WTC11 (cell line): ENCODE data around the gene NAT16. TPM values are rescaled to one million over a fixed set of nuclear protein-coding genes. Genes with fewer than 3 reads are reported as not detected.

ENCODE experiments used
- ATAC-seq: fragments of 200-7000 bp; cut with Tn5 transposase; 2 replicates; pipeline ENCODE4 v1.10.0; 2021; ENCODE audit warnings: mild to moderate bottlenecking, moderate library complexity
- CTCF ChIA-PET: fragments of 300-600 bp; sonication (Branson Sonifier 250); formaldehyde crosslinking; loops from one replicate; lab custom pipeline; 2021; ENCODE audit warnings: antibody characterized with exemption; lab: Charles Lee
- POLR2A ChIA-PET: fragments of 350-600 bp; sonication (Branson Sonifier 250); formaldehyde crosslinking; loops from one replicate; lab custom pipeline; 2021; ENCODE audit warnings: antibody characterized with exemption; lab: Charles Lee
- DNase-seq: peaks from one replicate; pipeline ENCODE4 v3.0.0; 2021; ENCODE audit warnings: low spot score
- H3K27ac Mint-ChIP-seq: 2 replicates; pipeline ENCODE4 v1.8.0; 2021; ENCODE audit warnings: mixed read lengths
- H3K27me3 Mint-ChIP-seq: 2 replicates; pipeline ENCODE4 v1.8.0; 2021; ENCODE audit warnings: low read depth, mild to moderate bottlenecking, moderate library complexity, mixed read lengths
- H3K36me3 Mint-ChIP-seq: 2 replicates; pipeline ENCODE4 v1.8.0; 2021; ENCODE audit warnings: mixed read lengths
- H3K4me1 Mint-ChIP-seq: 2 replicates; pipeline ENCODE4 v1.8.0; 2022; ENCODE audit warnings: mixed read lengths
- H3K4me3 Mint-ChIP-seq: 2 replicates; pipeline ENCODE4 v1.8.0; 2021; ENCODE audit warnings: mild to moderate bottlenecking, moderate library complexity, mixed read lengths
- H3K9me3 Mint-ChIP-seq: 2 replicates; pipeline ENCODE4 v1.8.0; 2021; ENCODE audit warnings: mixed read lengths
- ATF1 ChIP-seq: sonication (generic); formaldehyde crosslinking; IDR thresholded peaks from 2 replicates; pipeline ENCODE4 v1.8.1; 2023; ENCODE audit warnings: mild to moderate bottlenecking, moderate library complexity, missing genetic modification reagents
- ESRRA ChIP-seq: sonication (generic); formaldehyde crosslinking; IDR thresholded peaks from 2 replicates; pipeline ENCODE4 v1.8.1; 2022; ENCODE audit warnings: mild to moderate bottlenecking, missing genetic modification reagents, borderline replicate concordance
- FOXP1 ChIP-seq: sonication (generic); formaldehyde crosslinking; IDR thresholded peaks from 2 replicates; pipeline ENCODE4 v1.8.0; 2022; ENCODE audit warnings: missing genetic modification reagents, mild to moderate bottlenecking, moderate library complexity, borderline replicate concordance
- JUN ChIP-seq: sonication (generic); formaldehyde crosslinking; IDR thresholded peaks from 2 replicates; pipeline ENCODE4 v1.8.0; 2023; ENCODE audit warnings: mild to moderate bottlenecking, missing genetic modification reagents
- MYBL2 ChIP-seq: sonication (generic); formaldehyde crosslinking; IDR thresholded peaks from 2 replicates; pipeline ENCODE4 v1.8.1; 2023; ENCODE audit warnings: mild to moderate bottlenecking, moderate library complexity, missing genetic modification reagents
- NFE2L1 ChIP-seq: sonication (generic); formaldehyde crosslinking; IDR thresholded peaks from 2 replicates; pipeline ENCODE4 v1.8.1; 2023; ENCODE audit warnings: missing genetic modification reagents
- NFYB ChIP-seq: sonication (generic); formaldehyde crosslinking; conservative IDR thresholded peaks from 2 replicates; pipeline ENCODE4 v1.8.0; 2022; ENCODE audit warnings: low read depth, missing genetic modification reagents
- RELA ChIP-seq: sonication (generic); formaldehyde crosslinking; IDR thresholded peaks from 2 replicates; pipeline ENCODE4 v1.8.1; 2022; ENCODE audit warnings: missing genetic modification reagents, mild to moderate bottlenecking, borderline replicate concordance
- SP1 ChIP-seq: sonication (generic); formaldehyde crosslinking; conservative IDR thresholded peaks from 2 replicates; pipeline ENCODE4 v1.8.1; 2022; ENCODE audit warnings: missing genetic modification reagents
- TEAD4 ChIP-seq: sonication (generic); formaldehyde crosslinking; IDR thresholded peaks from 2 replicates; pipeline ENCODE4 v1.8.0; 2022; ENCODE audit warnings: mild to moderate bottlenecking, missing genetic modification reagents
- TP53 ChIP-seq: sonication (generic); formaldehyde crosslinking; IDR thresholded peaks from 2 replicates; pipeline ENCODE4 v1.8.1; 2023; ENCODE audit warnings: mild to moderate bottlenecking, missing genetic modification reagents
- ZNF219 ChIP-seq: sonication (generic); formaldehyde crosslinking; IDR thresholded peaks from 2 replicates; pipeline ENCODE4 v1.8.0; 2023; ENCODE audit warnings: missing genetic modification reagents, mild to moderate bottlenecking, borderline replicate concordance
- ZNF232 ChIP-seq: sonication (generic); formaldehyde crosslinking; IDR thresholded peaks from 2 replicates; pipeline ENCODE4 v1.8.0; 2022; ENCODE audit warnings: mild to moderate bottlenecking, missing genetic modification reagents
- ZNF263 ChIP-seq: sonication (generic); formaldehyde crosslinking; IDR thresholded peaks from 2 replicates; pipeline ENCODE4 v1.8.1; 2022; ENCODE audit warnings: low read depth, mild to moderate bottlenecking, moderate library complexity, missing genetic modification reagents
- total RNA-seq: library from RNA; stranded (reverse); gene quantifications from 3 replicates; pipeline ENCODE4 v1.2.3, GENCODE V29; 2021
- TF ChIP-seq, protein P1 (sequence below): sonication (generic); formaldehyde crosslinking; IDR thresholded peaks from 2 replicates; pipeline ENCODE4 v1.8.1; 2023; ENCODE audit warnings: mild to moderate bottlenecking, missing genetic modification reagents
- TF ChIP-seq, protein P2 (sequence below): sonication (generic); formaldehyde crosslinking; IDR thresholded peaks from 2 replicates; pipeline ENCODE4 v1.8.1; 2023; ENCODE audit warnings: mild to moderate bottlenecking, missing genetic modification reagents, borderline replicate concordance
- TF ChIP-seq, protein P3 (sequence below): sonication (generic); formaldehyde crosslinking; IDR thresholded peaks from 2 replicates; pipeline ENCODE4 v1.8.1; 2023; ENCODE audit warnings: mild to moderate bottlenecking, missing genetic modification reagents, moderate library complexity
- TF ChIP-seq, protein P4 (sequence below): sonication (generic); formaldehyde crosslinking; IDR thresholded peaks from 2 replicates; pipeline ENCODE4 v1.8.0; 2022; ENCODE audit warnings: mild to moderate bottlenecking, missing genetic modification reagents
- TF ChIP-seq, protein P5 (sequence below): sonication (generic); formaldehyde crosslinking; IDR thresholded peaks from 2 replicates; pipeline ENCODE4 v1.8.1; 2022; ENCODE audit warnings: low read depth, mild to moderate bottlenecking, moderate library complexity, missing genetic modification reagents, borderline replicate concordance
- TF ChIP-seq, protein P6 (sequence below): sonication (generic); formaldehyde crosslinking; IDR thresholded peaks from 2 replicates; pipeline ENCODE4 v1.8.0; 2023; ENCODE audit warnings: missing genetic modification reagents, mild to moderate bottlenecking, borderline replicate concordance
- TF ChIP-seq, protein P7 (sequence below): sonication (generic); formaldehyde crosslinking; IDR thresholded peaks from 2 replicates; pipeline ENCODE4 v1.8.0; 2022; ENCODE audit warnings: mild to moderate bottlenecking, missing genetic modification reagents
- TF ChIP-seq, protein P8 (sequence below): sonication (generic); formaldehyde crosslinking; IDR thresholded peaks from 2 replicates; pipeline ENCODE4 v1.8.0; 2023; ENCODE audit warnings: missing genetic modification reagents

NAT16 gene
- total RNA-seq, 1 experiment from 2014 or later: 0.39 TPM

DNA sequence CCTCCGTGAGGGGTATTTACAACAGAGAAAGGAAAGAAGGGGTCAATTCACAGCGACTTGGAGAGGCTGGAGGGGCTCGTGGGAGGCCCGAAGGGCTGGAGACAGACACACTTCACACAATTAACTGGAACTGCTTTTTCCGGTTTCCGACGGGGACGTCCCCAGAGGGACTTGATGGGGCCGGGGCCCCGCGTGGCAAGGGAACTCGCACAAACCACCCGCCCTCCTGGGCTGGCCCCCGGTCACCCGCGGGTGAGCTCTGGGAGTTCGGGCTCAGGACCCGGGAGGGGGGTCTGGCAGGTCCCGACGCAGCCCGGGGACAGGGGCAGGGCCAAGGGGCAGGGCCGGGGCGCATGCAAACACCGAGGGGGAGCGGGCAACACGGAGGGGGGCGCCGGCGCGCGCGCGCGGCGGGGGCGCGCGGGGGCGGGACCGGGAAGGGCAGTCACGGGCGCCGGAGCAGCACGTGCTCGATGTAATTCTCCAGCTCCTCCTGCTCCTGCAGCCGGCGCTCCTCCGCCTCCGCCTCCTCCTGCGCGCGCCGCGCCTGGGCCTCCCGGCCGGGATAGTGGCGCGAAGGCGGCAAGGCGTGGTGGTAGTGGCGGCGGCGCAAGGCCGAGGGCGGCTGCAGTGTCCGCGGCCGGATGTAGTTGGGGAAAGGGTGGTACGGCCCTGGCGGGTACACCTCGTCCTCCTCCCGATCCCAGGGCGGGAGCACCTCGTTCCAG lies 17.4 kb downstream of the NAT16 start:
- peak; percentile 7 for ATAC-seq
- TF ChIP-seq, protein P1, sequence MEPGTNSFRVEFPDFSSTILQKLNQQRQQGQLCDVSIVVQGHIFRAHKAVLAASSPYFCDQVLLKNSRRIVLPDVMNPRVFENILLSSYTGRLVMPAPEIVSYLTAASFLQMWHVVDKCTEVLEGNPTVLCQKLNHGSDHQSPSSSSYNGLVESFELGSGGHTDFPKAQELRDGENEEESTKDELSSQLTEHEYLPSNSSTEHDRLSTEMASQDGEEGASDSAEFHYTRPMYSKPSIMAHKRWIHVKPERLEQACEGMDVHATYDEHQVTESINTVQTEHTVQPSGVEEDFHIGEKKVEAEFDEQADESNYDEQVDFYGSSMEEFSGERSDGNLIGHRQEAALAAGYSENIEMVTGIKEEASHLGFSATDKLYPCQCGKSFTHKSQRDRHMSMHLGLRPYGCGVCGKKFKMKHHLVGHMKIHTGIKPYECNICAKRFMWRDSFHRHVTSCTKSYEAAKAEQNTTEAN (CRISPR knock-in tag): 0 out of 2 replicates have a peak, but pooled peaks have one; percentile 51
- TF ChIP-seq FOXP1 (peak; percentile 93), SP1 (CRISPR knock-in tag) (0 out of 2 replicates have a peak, but pooled peaks have one; percentile 48), ZNF219 (CRISPR knock-in tag) (no peak), ATF1 (CRISPR knock-in tag) (no peak), ESRRA (CRISPR knock-in tag) (peak; percentile 67; the same call in 1 of the 2 replicates), TP53 (CRISPR knock-in tag) (no peak), RELA (CRISPR knock-in tag) (0 out of 2 replicates have a peak, but pooled peaks have one; percentile 49), MYBL2 (peak; percentile 54; the same call in 1 of the 2 replicates), ZNF232 (CRISPR knock-in tag) (no peak), TEAD4 (CRISPR knock-in tag) (0 out of 2 replicates have a peak, but pooled peaks have one; percentile 27), NFE2L1 (CRISPR knock-in tag) (peak; percentile 53; the same call in 1 of the 2 replicates), ZNF263 (CRISPR knock-in tag) (peak; percentile 91), NFYB (CRISPR knock-in tag) (0 out of 2 replicates have a peak, but pooled peaks have one; percentile 14), JUN (0 out of 2 replicates have a peak, but pooled peaks have one; percentile 35)
- TF ChIP-seq, protein P2, sequence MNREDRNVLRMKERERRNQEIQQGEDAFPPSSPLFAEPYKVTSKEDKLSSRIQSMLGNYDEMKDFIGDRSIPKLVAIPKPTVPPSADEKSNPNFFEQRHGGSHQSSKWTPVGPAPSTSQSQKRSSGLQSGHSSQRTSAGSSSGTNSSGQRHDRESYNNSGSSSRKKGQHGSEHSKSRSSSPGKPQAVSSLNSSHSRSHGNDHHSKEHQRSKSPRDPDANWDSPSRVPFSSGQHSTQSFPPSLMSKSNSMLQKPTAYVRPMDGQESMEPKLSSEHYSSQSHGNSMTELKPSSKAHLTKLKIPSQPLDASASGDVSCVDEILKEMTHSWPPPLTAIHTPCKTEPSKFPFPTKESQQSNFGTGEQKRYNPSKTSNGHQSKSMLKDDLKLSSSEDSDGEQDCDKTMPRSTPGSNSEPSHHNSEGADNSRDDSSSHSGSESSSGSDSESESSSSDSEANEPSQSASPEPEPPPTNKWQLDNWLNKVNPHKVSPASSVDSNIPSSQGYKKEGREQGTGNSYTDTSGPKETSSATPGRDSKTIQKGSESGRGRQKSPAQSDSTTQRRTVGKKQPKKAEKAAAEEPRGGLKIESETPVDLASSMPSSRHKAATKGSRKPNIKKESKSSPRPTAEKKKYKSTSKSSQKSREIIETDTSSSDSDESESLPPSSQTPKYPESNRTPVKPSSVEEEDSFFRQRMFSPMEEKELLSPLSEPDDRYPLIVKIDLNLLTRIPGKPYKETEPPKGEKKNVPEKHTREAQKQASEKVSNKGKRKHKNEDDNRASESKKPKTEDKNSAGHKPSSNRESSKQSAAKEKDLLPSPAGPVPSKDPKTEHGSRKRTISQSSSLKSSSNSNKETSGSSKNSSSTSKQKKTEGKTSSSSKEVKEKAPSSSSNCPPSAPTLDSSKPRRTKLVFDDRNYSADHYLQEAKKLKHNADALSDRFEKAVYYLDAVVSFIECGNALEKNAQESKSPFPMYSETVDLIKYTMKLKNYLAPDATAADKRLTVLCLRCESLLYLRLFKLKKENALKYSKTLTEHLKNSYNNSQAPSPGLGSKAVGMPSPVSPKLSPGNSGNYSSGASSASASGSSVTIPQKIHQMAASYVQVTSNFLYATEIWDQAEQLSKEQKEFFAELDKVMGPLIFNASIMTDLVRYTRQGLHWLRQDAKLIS (CRISPR knock-in tag): no peak
- TF ChIP-seq, protein P3, sequence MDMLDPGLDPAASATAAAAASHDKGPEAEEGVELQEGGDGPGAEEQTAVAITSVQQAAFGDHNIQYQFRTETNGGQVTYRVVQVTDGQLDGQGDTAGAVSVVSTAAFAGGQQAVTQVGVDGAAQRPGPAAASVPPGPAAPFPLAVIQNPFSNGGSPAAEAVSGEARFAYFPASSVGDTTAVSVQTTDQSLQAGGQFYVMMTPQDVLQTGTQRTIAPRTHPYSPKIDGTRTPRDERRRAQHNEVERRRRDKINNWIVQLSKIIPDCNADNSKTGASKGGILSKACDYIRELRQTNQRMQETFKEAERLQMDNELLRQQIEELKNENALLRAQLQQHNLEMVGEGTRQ (CRISPR knock-in tag): peak; percentile 61
- TF ChIP-seq, protein P4, sequence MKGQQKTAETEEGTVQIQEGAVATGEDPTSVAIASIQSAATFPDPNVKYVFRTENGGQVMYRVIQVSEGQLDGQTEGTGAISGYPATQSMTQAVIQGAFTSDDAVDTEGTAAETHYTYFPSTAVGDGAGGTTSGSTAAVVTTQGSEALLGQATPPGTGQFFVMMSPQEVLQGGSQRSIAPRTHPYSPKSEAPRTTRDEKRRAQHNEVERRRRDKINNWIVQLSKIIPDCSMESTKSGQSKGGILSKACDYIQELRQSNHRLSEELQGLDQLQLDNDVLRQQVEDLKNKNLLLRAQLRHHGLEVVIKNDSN (CRISPR knock-in tag): peak; percentile 66; the same call in 1 of the 2 replicates
- TF ChIP-seq, protein P5, sequence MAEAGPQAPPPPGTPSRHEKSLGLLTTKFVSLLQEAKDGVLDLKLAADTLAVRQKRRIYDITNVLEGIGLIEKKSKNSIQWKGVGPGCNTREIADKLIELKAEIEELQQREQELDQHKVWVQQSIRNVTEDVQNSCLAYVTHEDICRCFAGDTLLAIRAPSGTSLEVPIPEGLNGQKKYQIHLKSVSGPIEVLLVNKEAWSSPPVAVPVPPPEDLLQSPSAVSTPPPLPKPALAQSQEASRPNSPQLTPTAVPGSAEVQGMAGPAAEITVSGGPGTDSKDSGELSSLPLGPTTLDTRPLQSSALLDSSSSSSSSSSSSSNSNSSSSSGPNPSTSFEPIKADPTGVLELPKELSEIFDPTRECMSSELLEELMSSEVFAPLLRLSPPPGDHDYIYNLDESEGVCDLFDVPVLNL: 0 out of 2 replicates have a peak, but pooled peaks have one; percentile 29
- TF ChIP-seq, protein P6, sequence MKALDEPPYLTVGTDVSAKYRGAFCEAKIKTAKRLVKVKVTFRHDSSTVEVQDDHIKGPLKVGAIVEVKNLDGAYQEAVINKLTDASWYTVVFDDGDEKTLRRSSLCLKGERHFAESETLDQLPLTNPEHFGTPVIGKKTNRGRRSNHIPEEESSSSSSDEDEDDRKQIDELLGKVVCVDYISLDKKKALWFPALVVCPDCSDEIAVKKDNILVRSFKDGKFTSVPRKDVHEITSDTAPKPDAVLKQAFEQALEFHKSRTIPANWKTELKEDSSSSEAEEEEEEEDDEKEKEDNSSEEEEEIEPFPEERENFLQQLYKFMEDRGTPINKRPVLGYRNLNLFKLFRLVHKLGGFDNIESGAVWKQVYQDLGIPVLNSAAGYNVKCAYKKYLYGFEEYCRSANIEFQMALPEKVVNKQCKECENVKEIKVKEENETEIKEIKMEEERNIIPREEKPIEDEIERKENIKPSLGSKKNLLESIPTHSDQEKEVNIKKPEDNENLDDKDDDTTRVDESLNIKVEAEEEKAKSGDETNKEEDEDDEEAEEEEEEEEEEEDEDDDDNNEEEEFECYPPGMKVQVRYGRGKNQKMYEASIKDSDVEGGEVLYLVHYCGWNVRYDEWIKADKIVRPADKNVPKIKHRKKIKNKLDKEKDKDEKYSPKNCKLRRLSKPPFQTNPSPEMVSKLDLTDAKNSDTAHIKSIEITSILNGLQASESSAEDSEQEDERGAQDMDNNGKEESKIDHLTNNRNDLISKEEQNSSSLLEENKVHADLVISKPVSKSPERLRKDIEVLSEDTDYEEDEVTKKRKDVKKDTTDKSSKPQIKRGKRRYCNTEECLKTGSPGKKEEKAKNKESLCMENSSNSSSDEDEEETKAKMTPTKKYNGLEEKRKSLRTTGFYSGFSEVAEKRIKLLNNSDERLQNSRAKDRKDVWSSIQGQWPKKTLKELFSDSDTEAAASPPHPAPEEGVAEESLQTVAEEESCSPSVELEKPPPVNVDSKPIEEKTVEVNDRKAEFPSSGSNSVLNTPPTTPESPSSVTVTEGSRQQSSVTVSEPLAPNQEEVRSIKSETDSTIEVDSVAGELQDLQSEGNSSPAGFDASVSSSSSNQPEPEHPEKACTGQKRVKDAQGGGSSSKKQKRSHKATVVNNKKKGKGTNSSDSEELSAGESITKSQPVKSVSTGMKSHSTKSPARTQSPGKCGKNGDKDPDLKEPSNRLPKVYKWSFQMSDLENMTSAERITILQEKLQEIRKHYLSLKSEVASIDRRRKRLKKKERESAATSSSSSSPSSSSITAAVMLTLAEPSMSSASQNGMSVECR (CRISPR knock-in tag): 0 out of 2 replicates have a peak, but pooled peaks have one; percentile 25
- TF ChIP-seq, protein P7, sequence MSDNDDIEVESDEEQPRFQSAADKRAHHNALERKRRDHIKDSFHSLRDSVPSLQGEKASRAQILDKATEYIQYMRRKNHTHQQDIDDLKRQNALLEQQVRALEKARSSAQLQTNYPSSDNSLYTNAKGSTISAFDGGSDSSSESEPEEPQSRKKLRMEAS (CRISPR knock-in tag): peak; percentile 88
- TF ChIP-seq, protein P8, sequence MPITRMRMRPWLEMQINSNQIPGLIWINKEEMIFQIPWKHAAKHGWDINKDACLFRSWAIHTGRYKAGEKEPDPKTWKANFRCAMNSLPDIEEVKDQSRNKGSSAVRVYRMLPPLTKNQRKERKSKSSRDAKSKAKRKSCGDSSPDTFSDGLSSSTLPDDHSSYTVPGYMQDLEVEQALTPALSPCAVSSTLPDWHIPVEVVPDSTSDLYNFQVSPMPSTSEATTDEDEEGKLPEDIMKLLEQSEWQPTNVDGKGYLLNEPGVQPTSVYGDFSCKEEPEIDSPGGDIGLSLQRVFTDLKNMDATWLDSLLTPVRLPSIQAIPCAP (CRISPR knock-in tag): no peak

More for the DNA sequence above, 17.4 kb downstream of the NAT16 start:
- Mint-ChIP-seq H3K9me3 (no peaks in the 10 kb centered on the region), H3K4me3 (peak overlapping the region; percentile 71), H3K27ac (peak overlapping the region; percentile 76; the same call in 1 of the 2 replicates), H3K4me1 (peaks cover 57% of the 10 kb centered on the region), H3K27me3 (peaks cover 41% of the 10 kb centered on the region), H3K36me3 (peaks cover 5% of the 10 kb centered on the region; the same call in 1 of the 2 replicates)
- CTCF ChIA-PET: interaction anchor here (0.6 to 9.0 kb wide), 6 partner anchors 9 to 268 kb away, joined by 3 to 103 read pairs (median 6); no protein-coding TSS in a partner anchor
- peak; percentile 74 for DNase-seq
- POLR2A ChIA-PET: interaction anchor here (0.7 kb wide), 1 partner anchor 984 kb away, joined by 3 read pairs; no protein-coding TSS in a partner anchor
